ENCODE results near the gene CCNK. TPM values are rescaled to one million over a fixed set of nuclear protein-coding genes. Genes with fewer than 3 reads are reported as not detected.

The CCNK gene
- total and polyA plus RNA-seq, 2 of the 13 experiments (the other 11 are each of a cell fraction or from before 2014, with no cell fraction given), result 4.9 to 9.7 TPM

GRCh38 chr14:99546234-99546879 is 65.1 kb downstream of the CCNK start (continued):
- TF ChIP-seq, protein P1, sequence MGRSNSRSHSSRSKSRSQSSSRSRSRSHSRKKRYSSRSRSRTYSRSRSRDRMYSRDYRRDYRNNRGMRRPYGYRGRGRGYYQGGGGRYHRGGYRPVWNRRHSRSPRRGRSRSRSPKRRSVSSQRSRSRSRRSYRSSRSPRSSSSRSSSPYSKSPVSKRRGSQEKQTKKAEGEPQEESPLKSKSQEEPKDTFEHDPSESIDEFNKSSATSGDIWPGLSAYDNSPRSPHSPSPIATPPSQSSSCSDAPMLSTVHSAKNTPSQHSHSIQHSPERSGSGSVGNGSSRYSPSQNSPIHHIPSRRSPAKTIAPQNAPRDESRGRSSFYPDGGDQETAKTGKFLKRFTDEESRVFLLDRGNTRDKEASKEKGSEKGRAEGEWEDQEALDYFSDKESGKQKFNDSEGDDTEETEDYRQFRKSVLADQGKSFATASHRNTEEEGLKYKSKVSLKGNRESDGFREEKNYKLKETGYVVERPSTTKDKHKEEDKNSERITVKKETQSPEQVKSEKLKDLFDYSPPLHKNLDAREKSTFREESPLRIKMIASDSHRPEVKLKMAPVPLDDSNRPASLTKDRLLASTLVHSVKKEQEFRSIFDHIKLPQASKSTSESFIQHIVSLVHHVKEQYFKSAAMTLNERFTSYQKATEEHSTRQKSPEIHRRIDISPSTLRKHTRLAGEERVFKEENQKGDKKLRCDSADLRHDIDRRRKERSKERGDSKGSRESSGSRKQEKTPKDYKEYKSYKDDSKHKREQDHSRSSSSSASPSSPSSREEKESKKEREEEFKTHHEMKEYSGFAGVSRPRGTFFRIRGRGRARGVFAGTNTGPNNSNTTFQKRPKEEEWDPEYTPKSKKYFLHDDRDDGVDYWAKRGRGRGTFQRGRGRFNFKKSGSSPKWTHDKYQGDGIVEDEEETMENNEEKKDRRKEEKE (IDR thresholded peaks at IDR 0.05), result no peak

- Histone ChIP-seq H3K4me2 (ENCODE audit: low read depth, low read length) (no peak overlapping the region), H3K9ac (ENCODE audit: insufficient read depth, low read depth, low read length) (no peak overlapping the region), H2AFZ (ENCODE audit: low read length) (no peak overlapping the region), H3K4me1 (ENCODE audit: insufficient read depth, low read length) (peaks cover 68% of the 10 kb centered on the region), H3K27me3 (ENCODE audit: control insufficient read depth in 1 of 2, insufficient read depth in 2 of 2, low read length in 2 of 2) (no peaks in the 10 kb centered on the region), H3K4me3 (replicated peaks in 1 of 3; ENCODE audit: insufficient read depth in 1 of 3, low read depth in 2 of 3, low read length in 3 of 3) (no peak overlapping the region), H3K79me2 (ENCODE audit: insufficient read depth, low read length) (peaks cover 91% of the 10 kb centered on the region), H4K20me1 (ENCODE audit: insufficient read depth, low read length) (peaks cover 17% of the 10 kb centered on the region), H3K27ac (ENCODE audit: extremely low read length, insufficient read depth, low read length) (no peak overlapping the region), H3K9me3 (ENCODE audit: low read length) (no peaks in the 10 kb centered on the region), H3K36me3 (replicated peaks in 1 of 2; ENCODE audit: control insufficient read depth in 1 of 2, insufficient read depth in 2 of 2, low read length in 2 of 2) (no peaks in the 10 kb centered on the region; a peak in 1 of 5 replicates)
- no peak for ATAC-seq
- 98% methylated on average over 18 of the region's 18 CpGs for WGBS (ENCODE audit: low lambda C conversion rate)
- no peak for FAIRE-seq
- in situ Hi-C loops (cut with HindIII; ENCODE audit: extremely low pct_ligation_motif_present, low pct_unique_long_range_greater_than_20kb) (no loop called here), intact Hi-C loops (cut with micrococcal nuclease; ENCODE audit: unreplicated experiment) (no loop called here)
- BruUV-seq (replicated peaks), result no TSS peak
- DNase-seq (ENCODE audit: low spot score), result no peak
- POLR2A ChIA-PET, result interaction anchor here (0.9 kb wide), 1 partner anchor 51 kb away, joined by 3 read pairs; no protein-coding TSS in a partner anchor
- CTCF ChIA-PET (ENCODE audit: low intra/inter-chr PET ratio, low total read pairs), result no interaction called here
- TF ChIP-seq ZNF451 (CRISPR knock-in tag; IDR thresholded peaks at IDR 0.05) (no peak), ZBTB38 (CRISPR knock-in tag; IDR thresholded peaks at IDR 0.05) (peak; percentile 39; the same call in 1 of the 2 replicates), ZBTB10 (CRISPR knock-in tag; IDR thresholded peaks at IDR 0.05; ENCODE audit: borderline replicate concordance) (no peak), MIXL1 (CRISPR knock-in tag; IDR thresholded peaks at IDR 0.05) (no peak), ZNF737 (CRISPR knock-in tag; IDR thresholded peaks at IDR 0.05; ENCODE audit: borderline replicate concordance) (no peak), CTCF (CRISPR knock-in tag; IDR thresholded peaks at IDR 0.05) (no peak), GZF1 (CRISPR knock-in tag; IDR thresholded peaks at IDR 0.05) (no peak)
Observed at GRCh38 chr14:99548255-99548654, 67.0 kb downstream of the CCNK start.

Data from HepG2 (cell line).